Activated naive CD4-positive, alpha-beta T cell treated with Interleukin-2 at 50 U/mL for 16 hours (primary cell): ENCODE data around the gene PDLIM4.

Experiments used
- DNase-seq: peaks from one replicate; pipeline ENCODE4 v3.0.0-alpha.2; 2020

Gene PDLIM4

GRCh38 chr5:132227485-132228240 is 29.8 kb upstream of the PDLIM4 start, which contains the start of gene P4HA2:
Gene P4HA2, minus strand, starts transcription at chr5:132227853. Its CDS starts 9,227 bp downstream, at chr5:132218626.
- peak; percentile 52 for DNase-seq

- DNase-seq: no peak
These were observed 29.1 kb upstream of the PDLIM4 start for GRCh38 chr5:132228241-132229035.

- DNase-seq: no peak
These were observed 28.3 kb upstream of the PDLIM4 start for GRCh38 chr5:132229236-132229635.

GRCh38 chr5:132230871-132231270 is 26.6 kb upstream of the PDLIM4 start:
- DNase-seq: no peak

- no peak for DNase-seq
These were observed 25.0 kb upstream of the PDLIM4 start for GRCh38 chr5:132232465-132232864.

GRCh38 chr5:132233081-132233480 is 24.4 kb upstream of the PDLIM4 start:
- DNase-seq: no peak

GRCh38 chr5:132233811-132234683 is 23.4 kb upstream of the PDLIM4 start:
- no peak for DNase-seq

- no peak for DNase-seq
These were observed 22.8 kb upstream of the PDLIM4 start for GRCh38 chr5:132234684-132235062.

- no peak for DNase-seq
These were observed 22.2 kb upstream of the PDLIM4 start for GRCh38 chr5:132235340-132235739.

GRCh38 chr5:132237141-132237540 is 20.4 kb upstream of the PDLIM4 start:
- DNase-seq: no peak

GRCh38 chr5:132237670-132238069 is 19.8 kb upstream of the PDLIM4 start:
- DNase-seq: no peak

- peak; percentile 79 for DNase-seq
These were observed 19.2 kb upstream of the PDLIM4 start for GRCh38 chr5:132238169-132238744.

- no peak for DNase-seq
These were observed 18.5 kb upstream of the PDLIM4 start for GRCh38 chr5:132238901-132239500.

GRCh38 chr5:132239776-132240175 is 17.7 kb upstream of the PDLIM4 start:
- DNase-seq: no peak

- DNase-seq: peak; percentile 0
These were observed 14.0 kb upstream of the PDLIM4 start for GRCh38 chr5:132243366-132243977.

GRCh38 chr5:132245593-132245992 is 11.9 kb upstream of the PDLIM4 start:
- DNase-seq: no peak

- no peak for DNase-seq
These were observed 10.7 kb upstream of the PDLIM4 start for GRCh38 chr5:132246806-132247205.

GRCh38 chr5:132250547-132250946 is 6.9 kb upstream of the PDLIM4 start:
- DNase-seq: no peak

- peak; percentile 0 for DNase-seq
These were observed 6.2 kb upstream of the PDLIM4 start for GRCh38 chr5:132251220-132251725.

- DNase-seq: peak; percentile 1
These were observed 4.5 kb upstream of the PDLIM4 start for GRCh38 chr5:132253008-132253441.
